IPS DF 4.7 (cell line): ENCODE measurements around the gene LAMB4.
"Not testable (repeated sequence)": the region's sequence is repeated elsewhere in the genome, so short reads cannot be mapped to it uniquely, and the experiment has no call there.

Source experiments
- DNase-seq: peaks from one replicate; pipeline ENCODE4 v3.0.0-alpha.2; 2013; ENCODE audit warnings: low spot score; ENCODE audit errors: extremely low read depth

LAMB4 gene

DNA sequence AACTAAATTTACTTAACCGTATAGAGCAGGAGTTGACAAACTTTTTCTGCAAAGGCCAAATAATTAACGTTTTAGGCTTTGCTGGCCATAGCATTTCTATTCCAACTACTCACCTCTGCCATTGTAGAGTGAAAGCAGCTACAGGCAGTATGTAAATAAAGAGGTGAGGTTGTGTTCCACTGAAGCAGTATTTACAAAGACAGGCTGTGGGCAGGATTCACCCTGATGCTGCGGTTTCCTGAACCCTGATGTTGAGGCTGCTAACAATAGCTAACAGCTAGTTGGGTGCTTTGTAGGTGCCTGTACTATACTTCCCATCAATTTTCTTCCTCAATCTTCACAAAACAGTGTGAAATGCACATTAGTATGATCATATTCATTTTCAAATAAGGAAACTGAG lies 80.2 kb downstream of the LAMB4 start:
- no peak for DNase-seq

DNA sequence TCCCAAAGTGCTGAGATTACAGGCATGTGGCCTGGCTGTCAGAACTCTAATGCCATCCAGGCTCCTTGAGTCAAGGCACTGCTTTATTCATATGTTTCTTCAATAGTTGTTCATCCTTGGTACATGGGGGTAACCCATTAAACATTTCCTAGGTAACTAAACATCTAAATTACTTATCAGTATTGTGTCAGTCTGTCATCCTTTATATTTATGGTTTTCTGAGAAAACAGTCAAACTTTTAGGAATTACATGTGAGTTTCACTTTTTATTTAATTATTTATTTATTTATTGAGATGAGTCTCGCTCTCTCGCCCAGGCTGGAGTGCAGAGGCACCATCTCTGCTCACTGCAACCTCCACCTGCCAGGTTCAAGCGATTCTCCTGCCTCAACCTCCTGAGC lies 81.7 kb downstream of the LAMB4 start:
- no peak for DNase-seq

DNA sequence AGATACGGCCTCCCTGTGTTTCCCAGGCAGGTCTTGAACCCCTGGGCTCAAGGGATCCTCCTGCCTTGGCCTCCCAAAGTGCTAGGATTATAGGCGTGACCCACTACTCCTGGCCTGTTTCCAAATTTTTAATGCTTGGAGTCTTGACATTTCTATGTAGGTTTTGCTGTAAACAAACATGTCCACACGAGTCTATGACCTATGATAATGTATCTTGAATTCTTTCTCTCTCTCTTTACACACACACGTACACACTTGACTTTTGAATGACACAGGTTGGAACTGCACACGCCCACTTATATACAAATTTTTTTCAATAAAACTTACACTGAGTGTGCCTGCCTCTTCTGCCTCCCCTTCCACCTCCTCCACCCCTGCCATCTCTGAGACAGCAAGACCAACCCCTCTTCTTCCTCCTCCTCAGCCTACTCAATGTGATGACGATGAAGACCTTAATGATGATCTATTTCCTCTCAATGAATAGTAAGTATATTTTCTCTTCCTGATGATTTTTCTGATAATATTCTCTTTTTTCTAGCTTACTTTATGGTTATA lies 83.1 kb downstream of the LAMB4 start:
- no peak for DNase-seq

DNA sequence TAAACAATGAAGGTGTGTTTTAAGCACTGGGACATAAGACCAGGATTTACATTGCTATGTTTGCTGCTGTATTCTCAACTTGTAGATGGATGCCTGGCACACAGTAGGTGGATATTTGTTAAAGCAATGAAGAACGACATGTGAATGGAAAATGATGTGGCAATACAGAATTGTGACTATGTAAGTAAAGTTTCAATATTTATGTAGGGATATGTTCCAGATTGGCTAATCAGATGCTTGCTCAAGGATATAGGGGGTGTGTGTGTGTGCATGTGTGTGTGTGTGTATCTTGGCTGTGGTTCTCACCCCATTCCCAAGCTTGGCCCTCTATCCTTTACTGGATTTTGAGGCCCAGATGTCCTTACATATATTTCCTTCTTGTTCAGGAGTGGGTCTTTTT lies 84.5 kb downstream of the LAMB4 start:
- no peak for DNase-seq

- DNase-seq = no peak
These were observed 85.0 kb downstream of the LAMB4 start for GRCh38 chr7:108045154-108045553.

GRCh38 chr7:108044345-108044744 lies 85.8 kb downstream of the LAMB4 start:
- no peak for DNase-seq

- no peak for DNase-seq
These were observed 91.2 kb downstream of the LAMB4 start for GRCh38 chr7:108038986-108039385.

DNA sequence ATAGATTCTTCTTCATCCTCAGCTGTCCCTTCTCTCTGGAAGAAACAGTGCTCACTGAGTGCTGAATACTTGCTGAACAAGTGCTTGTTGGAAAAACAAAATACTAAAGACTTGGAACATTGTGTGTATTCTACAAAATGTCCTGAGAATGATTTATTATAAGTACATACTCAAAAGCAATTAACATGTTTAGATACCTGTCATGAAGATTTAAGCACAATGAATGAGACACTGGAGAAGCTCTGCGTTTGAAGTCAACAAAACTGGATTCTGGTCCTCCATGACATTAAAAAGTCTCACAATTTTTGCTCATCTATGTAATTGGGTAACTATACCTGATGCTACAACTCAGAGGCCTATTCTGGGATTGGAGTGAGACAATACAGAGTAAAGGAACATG lies 92.4 kb downstream of the LAMB4 start:
- DNase-seq = no peak

GRCh38 chr7:108037140-108037539 lies 93.0 kb downstream of the LAMB4 start:
- DNase-seq = no peak

DNA sequence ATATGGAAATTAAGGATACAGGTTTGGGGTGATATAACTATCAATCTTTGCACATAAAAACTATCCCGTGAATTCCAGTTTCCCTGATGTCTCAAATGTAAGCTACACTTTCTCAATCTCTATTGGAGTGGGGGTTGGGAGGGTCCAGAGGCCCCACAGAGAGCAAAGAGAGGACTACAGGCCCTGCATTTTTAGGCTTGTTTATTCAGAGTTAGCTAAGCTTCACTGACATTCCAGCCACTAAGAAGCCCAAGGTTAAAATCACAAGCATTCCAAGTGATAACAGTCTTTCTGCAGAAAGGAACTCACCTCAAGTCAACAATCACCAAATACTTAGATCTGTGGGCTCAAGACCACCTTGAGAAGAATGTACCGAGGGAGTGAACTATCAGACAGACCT lies 95.6 kb downstream of the LAMB4 start:
- no peak for DNase-seq

GRCh38 chr7:108033776-108034497 lies 96.2 kb downstream of the LAMB4 start:
- no peak for DNase-seq

- not testable (repeated sequence) for DNase-seq
These were observed 96.9 kb downstream of the LAMB4 start for GRCh38 chr7:108033309-108033708.

DNA sequence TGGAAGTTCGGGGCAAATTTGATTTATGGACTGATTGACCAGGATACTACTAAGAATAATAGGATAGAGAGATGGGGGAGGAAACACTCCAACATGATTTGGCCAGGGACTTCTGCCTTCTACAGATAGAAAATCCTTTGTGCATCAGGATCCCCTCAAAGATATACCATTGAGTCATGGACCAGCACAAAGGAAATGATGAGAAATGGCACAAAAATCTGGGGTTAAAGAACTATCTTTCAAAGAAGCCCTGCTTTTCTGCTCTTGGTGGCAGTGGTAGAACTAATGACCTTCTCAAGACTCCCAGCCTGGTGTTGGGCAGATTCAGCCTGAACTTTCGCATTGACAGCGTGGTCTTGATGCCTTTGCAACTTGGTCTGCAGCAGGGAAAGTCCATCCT lies 99.6 kb downstream of the LAMB4 start:
- no peak for DNase-seq

GRCh38 chr7:108029034-108029433 lies 101.1 kb downstream of the LAMB4 start:
- DNase-seq = no peak

GRCh38 chr7:108028111-108028510 lies 102.0 kb downstream of the LAMB4 start:
- no peak for DNase-seq

DNA sequence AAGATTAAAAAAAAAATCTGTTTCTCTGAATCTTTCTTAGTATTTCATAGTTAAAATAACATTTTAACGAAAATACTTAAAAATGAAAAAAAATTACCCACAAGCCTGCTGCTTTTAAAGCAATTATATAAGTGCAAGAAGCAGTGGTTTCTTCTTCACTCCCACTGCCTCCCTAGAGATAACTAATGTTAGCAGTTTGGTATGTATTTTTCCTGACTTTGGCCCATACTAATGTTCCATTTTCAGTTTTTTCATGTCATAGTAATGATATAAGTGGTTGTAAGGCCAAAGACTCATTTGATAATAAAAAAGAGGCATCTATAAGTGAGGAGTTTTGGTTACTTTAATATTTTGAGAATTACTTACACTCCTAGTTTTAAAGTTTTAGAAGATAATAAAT lies 102.9 kb downstream of the LAMB4 start:
- DNase-seq = no peak

DNA sequence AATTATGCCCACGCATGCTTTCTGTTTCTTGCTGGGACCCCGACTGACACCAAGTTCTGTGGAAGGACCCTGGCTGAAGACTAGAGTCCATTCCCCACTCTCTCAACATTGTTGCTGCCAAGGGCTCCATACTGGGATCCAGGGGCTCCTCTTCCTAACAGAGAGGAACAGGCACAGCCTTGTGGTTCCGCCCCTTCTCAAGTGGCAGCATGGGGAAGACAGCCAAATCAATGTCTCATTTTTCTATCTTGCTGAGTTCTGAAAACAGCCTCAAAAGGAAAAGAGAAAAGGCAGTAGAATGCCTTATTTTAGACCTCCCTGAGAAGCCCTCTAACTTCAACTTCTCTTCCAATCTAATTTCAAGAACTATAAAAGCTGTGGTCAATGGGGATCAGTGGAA lies 103.5 kb downstream of the LAMB4 start:
- DNase-seq = no peak

DNA sequence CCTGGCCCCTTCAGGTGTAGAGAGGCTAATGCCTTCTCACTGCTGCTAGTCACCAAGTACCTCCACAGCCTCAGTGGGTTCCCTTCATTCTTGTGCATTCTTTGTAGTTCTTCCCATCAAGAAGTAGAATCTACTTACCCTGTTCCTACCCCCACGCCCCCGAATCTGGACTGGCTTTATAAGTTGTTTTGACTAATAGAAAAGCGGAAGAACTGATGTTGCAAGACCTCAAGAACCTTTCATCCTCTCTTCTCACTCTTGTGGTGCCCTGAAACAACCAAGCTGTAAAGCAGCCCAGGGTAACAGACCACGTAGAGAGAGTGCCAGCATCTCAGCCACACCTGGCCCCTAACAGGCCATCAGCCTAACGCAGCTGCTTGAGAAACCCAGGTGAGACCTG lies 104.0 kb downstream of the LAMB4 start:
- no peak for DNase-seq

GRCh38 chr7:108024538-108024937 lies 105.6 kb downstream of the LAMB4 start:
- DNase-seq = no peak

DNA sequence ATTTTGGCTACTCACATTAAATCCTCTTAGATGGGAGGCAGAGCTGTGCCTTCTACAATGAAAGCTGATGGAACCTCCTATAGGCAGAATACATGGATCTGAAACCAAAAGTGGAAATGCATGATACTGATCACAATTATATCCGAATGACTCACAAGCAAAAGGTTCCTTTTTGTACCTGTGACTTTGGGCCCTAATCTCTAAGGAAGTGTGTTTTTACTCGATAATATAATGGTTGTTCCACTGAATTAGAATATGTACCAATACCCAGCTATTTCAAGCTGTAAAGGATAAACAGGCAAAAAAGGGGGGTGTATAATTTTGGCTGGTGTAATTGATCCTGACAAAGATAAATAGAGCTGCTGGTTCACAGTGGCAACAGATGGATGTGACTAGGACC lies 109.6 kb downstream of the LAMB4 start:
- DNase-seq = no peak

DNA sequence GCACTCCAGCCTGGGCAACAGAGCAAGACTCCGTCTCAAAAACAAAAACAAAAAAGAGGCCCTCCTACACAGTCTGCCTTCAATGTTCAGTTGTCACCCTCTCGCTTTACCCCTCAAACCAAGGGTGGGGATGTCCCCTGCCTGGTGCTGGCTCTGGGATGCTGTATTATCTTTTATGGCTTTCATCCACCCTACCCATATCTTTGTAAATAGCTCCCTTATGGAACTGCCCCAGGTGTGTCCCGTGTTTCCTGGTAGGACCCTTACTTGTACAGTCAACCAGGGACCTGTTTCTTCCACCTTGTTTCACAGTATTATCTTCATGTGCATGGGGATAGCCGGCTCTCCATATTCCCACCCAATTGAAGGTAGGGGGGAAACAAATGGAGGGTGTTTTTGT lies 111.5 kb downstream of the LAMB4 start:
- DNase-seq = no peak

DNA sequence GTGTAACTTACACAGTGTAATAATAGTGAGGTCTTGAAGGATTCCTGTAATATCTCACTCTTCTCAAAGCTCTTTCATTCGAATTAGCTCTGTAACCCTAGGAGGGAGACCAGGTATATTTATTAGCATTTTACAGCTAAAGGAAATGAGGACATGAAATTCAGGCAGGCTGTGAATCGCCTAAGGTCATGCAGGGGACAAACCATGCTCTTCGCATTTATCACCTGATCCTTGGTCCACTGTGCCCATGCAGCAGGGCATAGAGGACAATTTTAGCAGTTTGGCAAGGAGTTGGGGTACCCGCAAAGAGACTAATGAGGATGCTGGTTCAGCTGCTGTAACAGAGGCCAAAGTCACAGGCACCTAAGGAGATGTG lies 112.4 kb downstream of the LAMB4 start:
- no peak for DNase-seq
